ENCODE measurements around the gene ATP9B.
A peak's percentile ranks its signal among the peaks of the same experiment; 100 is the strongest.

The ATP9B gene

GRCh38 chr18:79339094-79339908 is 270.1 kb downstream of the ATP9B start:
- no peak for TF ChIP-seq CTCF (conservative IDR thresholded peaks at IDR 0.05; ENCODE audit: control insufficient read depth, insufficient read depth, low read depth, low read length)
- DNase-seq (ENCODE audit: low read depth), result peak; percentile 22
- no peak overlapping the region for H3K4me3 ChIP-seq (ENCODE audit: control insufficient read depth, low read depth, low read length)

GRCh38 chr18:79343567-79344207 is 274.5 kb downstream of the ATP9B start:
- no peak for DNase-seq (ENCODE audit: low read depth)
- no peak overlapping the region for H3K4me3 ChIP-seq (ENCODE audit: control insufficient read depth, low read depth, low read length)
- no peak for TF ChIP-seq CTCF (conservative IDR thresholded peaks at IDR 0.05; ENCODE audit: control insufficient read depth, insufficient read depth, low read depth, low read length)

GRCh38 chr18:79344208-79344581 is 275.0 kb downstream of the ATP9B start:
- H3K4me3 ChIP-seq (ENCODE audit: control insufficient read depth, low read depth, low read length), result no peak overlapping the region
- TF ChIP-seq CTCF (conservative IDR thresholded peaks at IDR 0.05; ENCODE audit: control insufficient read depth, insufficient read depth, low read depth, low read length), result no peak
- DNase-seq (ENCODE audit: low read depth), result no peak

- H3K4me3 ChIP-seq (ENCODE audit: control insufficient read depth, low read depth, low read length), result no peak overlapping the region
- TF ChIP-seq CTCF (conservative IDR thresholded peaks at IDR 0.05; ENCODE audit: control insufficient read depth, insufficient read depth, low read depth, low read length), result no peak
- no peak for DNase-seq (ENCODE audit: low read depth)
Observed at GRCh38 chr18:79345366-79345765, 276.2 kb downstream of the ATP9B start.

- no peak for TF ChIP-seq CTCF (conservative IDR thresholded peaks at IDR 0.05; ENCODE audit: control insufficient read depth, insufficient read depth, low read depth, low read length)
- DNase-seq (ENCODE audit: low read depth), result no peak
- no peak overlapping the region for H3K4me3 ChIP-seq (ENCODE audit: control insufficient read depth, low read depth, low read length)
Observed at GRCh38 chr18:79345981-79346380, 276.8 kb downstream of the ATP9B start.

GRCh38 chr18:79348066-79348465 is 278.9 kb downstream of the ATP9B start:
- TF ChIP-seq CTCF (conservative IDR thresholded peaks at IDR 0.05; ENCODE audit: control insufficient read depth, insufficient read depth, low read depth, low read length), result no peak
- peak; percentile 15 for DNase-seq (ENCODE audit: low read depth)
- H3K4me3 ChIP-seq (ENCODE audit: control insufficient read depth, low read depth, low read length), result no peak overlapping the region
